Esophagus squamous epithelium (tissue), 4 donors: ENCODE data around the gene ALG8.

Experiments used
- CTCF ChIP-seq, 6 experiments: fragments of 450-650 bp in 4 of 6; fragments of 200-600 bp in 2 of 6; sonication (generic) in 2 of 6; IDR thresholded peaks; one replicate each; pipeline ENCODE4 v1.5.1; 2016 to 2019; ENCODE audit warnings: antibody characterized with exemption in 6 of 6, mild to moderate bottlenecking in 4 of 6, moderate library complexity in 4 of 6
- POLR2A ChIP-seq, 4 donors: fragments of 450-650 bp; IDR thresholded peaks; one replicate each; pipeline ENCODE4 v1.6.1; 2017; ENCODE audit warnings: antibody characterized with exemption in 4 of 4, mild to moderate bottlenecking in 4 of 4, moderate library complexity in 3 of 4

GRCh38 chr11:78069465-78069864 lies 70.0 kb downstream of the ALG8 start:
- TF ChIP-seq CTCF (IDR thresholded peaks at IDR 0.05) (no peak), POLR2A (IDR thresholded peaks at IDR 0.05) (no peak)
